SK-N-SH (cell line): ENCODE data around the gene PORCN.

Experiments
- CTCF ChIP-seq: fragments of 200-600 bp; sonication (generic); IDR thresholded peaks from 2 replicates; pipeline ENCODE4 v1.6.1; 2017; ENCODE audit warnings: antibody characterized with exemption, mild to moderate bottlenecking, moderate library complexity
- EP300 ChIP-seq, 2 experiments: IDR thresholded peaks; 2 replicates each; pipeline versions ENCODE4 v1.4.0 to v1.6.1; 2012; ENCODE audit warnings: borderline replicate concordance in 1 of 2, low read depth in 1 of 2, low read length in 1 of 2
- EZH2phosphoT487 ChIP-seq: fragments of 200-600 bp; sonication (generic); IDR thresholded peaks from 2 replicates; pipeline ENCODE4 v1.6.1; 2017; ENCODE audit warnings: low read depth, mixed run types, mild to moderate bottlenecking, antibody characterized with exemption, moderate library complexity, borderline replicate concordance
- FOXM1 ChIP-seq: IDR thresholded peaks from 2 replicates; pipeline ENCODE4 v1.4.0; 2012; ENCODE audit warnings: low read depth, mild to moderate bottlenecking
- JUND ChIP-seq: IDR thresholded peaks from 2 replicates; pipeline ENCODE4 v1.4.0; 2012
- MAX ChIP-seq: IDR thresholded peaks from 2 replicates; pipeline ENCODE4 v1.4.0; 2012; ENCODE audit warnings: low read depth
- PBX3 ChIP-seq: IDR thresholded peaks from 2 replicates; pipeline ENCODE4; 2012
- POLR2AphosphoS5 ChIP-seq: IDR thresholded peaks from 2 replicates; pipeline ENCODE4 v1.6.1; 2012; ENCODE audit warnings: low read depth, low read length
- RAD21 ChIP-seq: IDR thresholded peaks from 2 replicates; pipeline ENCODE4 v1.6.1; 2012; ENCODE audit warnings: mild to moderate bottlenecking, low read length
- REST ChIP-seq: IDR thresholded peaks from 2 replicates; pipeline ENCODE4 v1.6.1; 2012; ENCODE audit warnings: mild to moderate bottlenecking, low read depth, low read length, moderate library complexity
- SIN3A ChIP-seq: IDR thresholded peaks from 2 replicates; pipeline ENCODE4 v1.6.1; 2012; ENCODE audit warnings: low read depth, mild to moderate bottlenecking, low read length, moderate library complexity, borderline replicate concordance
- SMC3 ChIP-seq: IDR thresholded peaks from 2 replicates; pipeline ENCODE4 v1.6.1; 2012; ENCODE audit warnings: low read depth, low read length, improper control_type of control experiment
- TCF12 ChIP-seq: IDR thresholded peaks from 2 replicates; pipeline ENCODE4 v1.4.0; 2012
- USF1 ChIP-seq: IDR thresholded peaks from 2 replicates; pipeline ENCODE4 v1.4.0; 2012; ENCODE audit warnings: low read depth, borderline replicate concordance

GRCh38 chrX:48489892-48490291, 18.9 kb upstream of the PORCN start:
- TF ChIP-seq CTCF (no peak), USF1 (no peak), FOXM1 (no peak), SIN3A (no peak), EP300 (IDR thresholded peaks at IDR 0.05; ENCODE audit: borderline replicate concordance in 1 of 2, low read depth in 1 of 2, low read length in 1 of 2) (no peak), TCF12 (no peak), EZH2phosphoT487 (no peak), POLR2AphosphoS5 (no peak), JUND (no peak), SMC3 (no peak), MAX (no peak), REST (no peak), RAD21 (no peak), PBX3 (no peak)
